Activated CD8-positive, alpha-beta memory T cell treated with anti-CD3 and anti-CD28 coated beads, Interleukin-2, amount 50 U/mL, for 1 hour (primary cell): ENCODE results near the gene YPEL5.
"Not testable (repeated sequence)": the region's sequence is repeated elsewhere in the genome, so short reads cannot be mapped to it uniquely, and the experiment has no call there.

Source experiments
- DNase-seq: peaks from one replicate; pipeline ENCODE4 v3.0.0-alpha.2; 2020; ENCODE audit errors: extremely low read depth

Gene YPEL5

DNA sequence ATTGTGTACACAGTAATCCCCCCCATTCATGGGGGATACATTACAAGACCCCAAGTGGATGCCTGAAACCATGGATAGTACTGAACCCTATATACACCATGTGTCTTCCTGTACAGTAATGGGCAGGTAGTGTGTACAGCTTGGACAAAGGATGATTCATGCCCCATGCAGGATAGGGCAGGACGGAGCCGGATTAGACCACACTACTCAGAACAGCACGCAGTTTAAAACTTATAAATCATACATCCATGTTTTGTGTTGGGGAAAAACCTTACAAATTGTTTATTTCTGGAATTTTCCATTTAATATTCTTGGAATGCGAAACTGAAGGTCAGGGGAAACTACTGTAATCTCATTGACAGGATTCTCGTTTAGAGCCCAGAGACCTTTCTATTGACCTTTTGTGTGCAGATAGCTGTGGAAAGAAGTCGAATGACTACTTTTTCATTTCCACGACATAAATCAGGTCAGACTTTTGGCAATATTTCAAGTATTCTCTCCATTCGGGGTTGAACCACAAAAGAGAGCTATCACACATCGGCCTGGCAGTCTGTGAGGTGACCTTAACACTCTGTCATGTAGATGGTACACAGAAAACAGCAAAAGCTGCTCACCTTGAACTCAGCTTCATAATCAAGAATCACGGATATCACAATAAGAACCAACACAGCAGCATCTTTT, 9.9 kb upstream of the YPEL5 start:
- no peak for DNase-seq

DNA sequence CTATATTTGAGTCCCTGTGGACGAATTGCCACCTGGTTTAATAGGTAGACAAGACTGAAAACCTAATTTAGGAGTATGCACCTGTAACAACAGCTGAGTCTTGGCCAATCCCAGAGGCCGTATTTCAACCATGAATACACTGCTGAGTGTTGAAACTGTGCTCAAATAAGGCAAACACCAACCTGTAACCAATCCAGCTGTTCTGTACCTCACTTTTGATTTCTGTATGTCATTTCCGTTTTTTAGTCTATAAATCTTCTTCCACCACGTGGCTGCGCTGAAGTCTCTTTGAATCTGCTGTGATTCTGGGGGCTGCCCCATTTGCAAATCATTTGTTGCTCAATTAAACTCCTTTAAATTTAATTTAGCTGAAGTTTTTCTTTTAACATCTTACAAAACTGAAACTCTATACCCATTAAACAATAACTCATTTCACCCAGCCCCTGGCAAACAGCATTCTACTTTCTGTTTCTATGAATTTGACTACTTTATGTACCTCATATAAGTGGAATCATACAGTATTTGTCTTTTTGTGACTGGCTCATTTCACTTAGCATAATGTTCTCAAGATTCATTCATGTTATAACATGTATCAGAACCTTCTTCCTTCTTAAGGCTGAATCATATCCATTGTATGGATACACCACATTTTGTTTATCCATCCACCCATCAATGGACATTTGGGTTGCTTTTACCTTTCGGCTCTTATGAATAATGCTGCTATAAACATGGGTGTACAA, 7.5 kb upstream of the YPEL5 start:
- no peak for DNase-seq

DNA sequence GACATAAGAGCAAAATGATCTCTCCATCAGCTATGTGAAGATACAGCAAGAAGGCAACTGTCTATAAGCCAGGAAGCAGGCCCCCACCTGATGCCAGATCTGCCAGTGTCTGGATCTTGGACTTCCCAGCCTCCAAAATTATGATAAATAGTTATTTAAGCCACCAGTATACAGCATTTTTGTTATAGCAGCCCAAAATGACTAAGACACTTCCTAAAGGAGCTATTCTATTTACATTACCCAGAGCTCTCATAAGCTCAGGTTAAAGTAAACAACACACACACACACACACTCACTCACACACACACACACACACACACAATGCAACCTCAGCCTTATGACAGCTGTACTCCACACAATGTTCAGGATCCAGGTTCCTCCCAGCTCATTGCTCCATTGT, 5.7 kb upstream of the YPEL5 start:
- DNase-seq, result no peak

DNA sequence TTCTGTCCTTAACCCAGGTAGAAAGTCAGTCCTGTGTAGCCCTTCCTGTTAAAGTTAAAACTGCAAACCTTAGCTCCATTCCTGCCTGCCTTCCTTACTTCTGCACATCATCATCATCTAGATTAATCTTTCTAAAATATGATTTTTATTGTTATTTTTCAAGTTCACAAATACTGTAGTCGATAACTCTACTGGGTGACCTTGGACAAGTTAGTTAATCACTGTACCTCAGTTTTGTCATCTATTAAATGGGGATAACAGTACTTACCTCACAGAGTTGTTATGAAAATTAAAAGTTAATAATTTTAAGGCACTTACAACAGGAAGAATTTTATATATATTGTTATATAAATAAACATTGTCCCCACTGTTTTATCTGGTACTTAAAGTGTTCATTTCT, 2.5 kb upstream of the YPEL5 start:
- no peak for DNase-seq

DNA sequence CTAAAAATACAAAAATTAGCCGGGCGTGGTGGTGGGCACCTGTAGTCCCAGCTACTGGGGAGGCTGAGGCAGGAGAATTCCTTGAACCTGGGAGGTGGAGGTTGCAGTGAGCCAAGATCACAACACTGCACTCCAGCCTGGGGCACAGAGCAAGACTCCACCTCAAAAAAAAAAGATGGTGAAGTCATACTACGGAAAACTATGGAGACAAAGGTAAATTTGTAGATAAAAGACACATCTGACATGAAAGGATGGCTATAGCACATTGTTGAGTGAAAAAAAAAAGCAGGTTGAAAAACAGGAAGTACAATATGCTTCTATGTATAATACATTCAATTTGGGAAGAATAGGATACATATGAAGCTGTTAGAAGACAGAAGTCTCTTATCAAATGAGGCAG, 1.9 kb upstream of the YPEL5 start:
- not testable (repeated sequence) for DNase-seq

DNA sequence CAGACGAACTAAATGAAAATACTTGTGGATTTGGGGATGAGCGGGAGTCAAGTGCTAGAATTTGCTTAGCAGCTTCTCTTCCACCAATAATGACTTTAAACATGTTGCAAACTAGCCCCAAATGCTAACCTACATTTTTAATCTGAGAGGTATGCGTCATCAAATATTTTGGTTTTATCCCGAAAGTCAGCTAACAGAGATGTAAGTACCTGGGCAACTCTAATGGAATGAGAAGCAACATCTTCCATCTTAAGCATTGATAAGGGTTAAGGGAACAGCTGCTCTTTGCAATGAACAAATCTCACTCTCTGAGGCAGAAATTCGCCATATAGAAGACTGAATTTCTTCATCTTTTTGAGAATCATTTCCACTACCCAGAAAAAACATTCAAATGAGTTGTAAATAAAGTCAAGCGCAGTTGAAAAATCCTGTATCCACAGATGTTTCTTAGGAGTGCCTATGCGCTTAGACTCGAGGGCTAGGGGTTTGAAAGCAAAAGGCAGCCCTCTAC, 926 bp upstream of the YPEL5 start:
- no peak for DNase-seq

DNA sequence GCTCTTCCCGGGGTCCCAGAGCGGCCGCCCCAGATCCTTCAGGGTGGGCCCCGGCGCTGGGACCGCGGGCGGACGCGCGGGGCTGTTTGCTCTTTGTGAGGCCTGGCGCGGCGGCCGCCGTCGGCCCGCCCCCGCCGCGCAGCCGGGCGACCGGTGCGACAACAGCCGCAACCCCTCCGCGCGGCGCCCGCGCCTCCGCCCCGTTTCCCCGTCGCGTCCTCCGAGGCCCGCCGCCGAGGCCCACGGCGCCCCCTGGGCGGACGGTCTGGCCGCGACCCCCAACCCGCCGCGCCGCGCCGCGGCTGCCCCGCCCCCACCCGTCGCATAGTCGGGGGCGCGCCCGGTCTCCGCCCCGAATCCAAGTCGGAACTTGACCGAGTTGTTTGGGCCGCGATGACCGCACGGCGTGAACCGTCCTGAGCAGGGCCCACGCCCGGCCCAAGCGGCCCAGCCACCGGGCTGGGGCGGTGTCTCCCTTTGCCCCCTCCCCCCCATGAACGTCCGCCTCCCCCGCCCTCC, 448 bp downstream of the YPEL5 start:
- DNase-seq, result no peak

DNA sequence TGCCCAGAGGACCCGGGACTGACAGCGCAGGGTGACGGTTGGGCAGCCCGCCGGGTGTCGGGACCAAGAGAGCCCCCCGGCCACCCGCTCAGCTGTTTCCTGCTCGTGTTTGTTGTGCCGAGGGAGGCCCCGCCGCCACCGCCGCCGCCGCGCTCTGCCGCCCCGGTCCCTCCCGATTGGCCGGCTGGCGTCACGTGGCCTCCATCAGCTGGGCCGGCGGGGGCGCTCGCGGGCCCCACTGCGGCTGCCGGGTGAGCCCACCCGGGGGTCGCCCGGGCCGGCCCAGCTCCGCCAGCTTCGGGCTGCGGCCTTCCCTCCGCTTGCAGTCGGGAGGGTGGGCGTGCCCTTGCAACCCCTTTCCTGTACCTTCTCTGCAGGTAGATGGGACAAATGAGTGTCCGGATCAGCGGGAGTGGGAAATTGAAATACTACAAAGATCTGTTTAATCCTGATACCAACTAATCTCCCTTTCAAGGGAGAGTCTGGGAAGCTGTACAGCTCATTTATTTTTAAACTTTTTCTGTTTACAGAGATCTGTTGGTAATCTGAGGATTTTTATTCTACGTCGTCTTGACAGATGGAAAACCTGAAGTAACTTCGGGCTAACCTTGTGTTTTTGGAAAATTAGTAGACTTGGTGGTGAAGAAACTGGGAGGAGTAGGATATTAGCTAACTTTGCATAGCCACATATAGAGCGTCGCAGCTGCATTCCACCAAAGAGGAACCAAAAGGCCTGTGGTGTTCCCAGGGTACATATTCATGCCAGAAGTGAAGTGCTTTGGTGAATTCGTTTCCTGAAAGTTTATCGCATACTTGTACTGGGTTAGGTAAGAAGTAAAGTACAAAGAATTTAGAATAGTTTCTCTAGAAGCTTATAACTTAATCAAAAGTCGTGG, 1.2 kb downstream of the YPEL5 start:
- DNase-seq, result no peak

DNA sequence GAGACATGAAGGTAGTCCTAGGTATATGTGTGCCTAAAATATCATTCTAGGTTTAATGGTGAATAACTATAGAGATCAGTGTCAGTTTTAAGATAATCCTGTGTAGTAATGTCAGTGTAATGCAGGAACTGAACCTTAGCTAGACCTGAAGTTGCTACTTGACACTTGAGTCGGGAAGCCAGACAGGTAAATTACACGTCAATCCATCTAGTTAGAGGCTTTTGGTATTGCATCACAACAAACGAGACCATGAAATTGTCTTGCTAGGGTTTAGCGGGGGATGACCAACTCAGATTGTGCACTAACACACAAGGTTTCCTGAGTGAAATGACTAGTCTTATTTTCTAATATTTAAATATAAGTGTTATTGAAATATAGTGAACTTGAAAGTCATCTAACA, 2.0 kb downstream of the YPEL5 start:
- DNase-seq, result no peak

DNA sequence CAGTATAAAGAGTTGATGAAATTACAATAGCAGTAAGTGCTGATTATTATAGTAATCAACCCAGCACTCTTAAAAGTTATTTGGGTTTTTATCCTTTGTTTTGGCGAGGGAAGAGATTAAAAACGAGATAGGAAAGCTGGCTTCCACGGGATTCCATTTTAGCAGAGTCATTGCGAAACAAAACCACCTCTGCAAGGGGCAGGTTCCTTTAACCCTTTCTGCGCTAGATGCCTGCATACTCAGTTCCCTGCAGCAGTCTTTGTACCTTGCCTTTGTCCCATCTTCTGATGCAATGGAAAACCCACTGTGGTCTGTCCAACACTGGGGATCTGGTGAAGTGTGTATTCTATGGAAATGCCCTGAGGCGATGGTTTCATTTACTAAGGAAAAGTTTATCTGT, 2.7 kb downstream of the YPEL5 start:
- no peak for DNase-seq

DNA sequence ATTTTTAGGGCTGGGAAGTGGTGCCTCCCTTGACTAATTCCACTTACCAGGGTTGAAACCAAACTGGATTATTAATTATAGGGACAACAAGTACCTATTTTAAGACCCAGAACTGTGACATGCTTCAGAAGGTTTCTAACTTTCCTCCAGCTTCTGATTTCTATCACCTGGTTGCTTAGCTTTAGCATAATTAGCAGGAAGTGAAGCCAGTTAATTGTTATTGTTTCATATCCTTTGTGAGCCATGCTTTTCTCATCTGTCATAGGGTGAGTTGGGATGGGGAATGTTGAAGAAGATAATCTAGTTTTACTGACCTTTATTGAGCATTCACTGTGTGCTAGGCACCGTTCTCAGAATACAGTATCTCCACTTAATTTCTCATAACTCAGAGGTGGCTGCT, 3.2 kb downstream of the YPEL5 start:
- no peak for DNase-seq

DNA sequence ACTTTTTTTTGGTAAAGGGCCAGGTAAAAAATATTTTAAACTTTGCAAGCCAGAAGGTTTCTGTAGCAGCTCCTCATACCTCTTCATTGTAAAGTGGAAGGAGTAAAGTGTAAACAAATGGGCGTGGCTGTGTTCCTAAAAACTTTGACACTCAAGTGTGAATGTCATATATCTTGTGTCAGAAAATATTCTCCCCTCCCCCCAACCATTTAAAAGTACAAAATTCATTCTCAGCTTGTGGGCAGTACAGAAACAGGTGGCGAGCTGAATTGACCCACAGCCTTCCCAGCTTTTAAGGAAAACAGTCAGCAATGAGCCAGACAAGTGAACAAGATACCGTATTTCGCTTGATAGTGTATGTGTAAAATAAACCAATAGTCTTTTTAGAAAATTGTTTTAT, 4.0 kb downstream of the YPEL5 start:
- DNase-seq, result no peak

DNA sequence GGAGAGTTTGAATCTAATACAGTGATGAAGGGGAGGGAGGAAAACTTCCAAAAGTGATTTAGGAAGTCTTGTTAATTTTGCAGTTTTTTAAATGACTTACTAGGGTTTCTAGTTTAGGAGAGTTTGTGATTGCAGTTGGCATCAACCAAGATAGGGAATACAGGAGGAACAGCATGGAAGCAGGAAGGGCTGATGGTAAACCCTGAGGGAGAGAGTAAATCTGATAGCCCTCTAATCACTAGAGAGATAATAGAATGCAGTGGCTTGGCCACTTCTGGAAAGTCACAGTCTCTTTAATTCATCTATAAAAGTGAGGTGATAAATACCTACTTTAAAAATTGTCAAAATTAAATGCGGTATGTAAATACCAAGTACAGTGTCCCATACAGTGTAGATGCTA, 5.6 kb downstream of the YPEL5 start:
- no peak for DNase-seq

DNA sequence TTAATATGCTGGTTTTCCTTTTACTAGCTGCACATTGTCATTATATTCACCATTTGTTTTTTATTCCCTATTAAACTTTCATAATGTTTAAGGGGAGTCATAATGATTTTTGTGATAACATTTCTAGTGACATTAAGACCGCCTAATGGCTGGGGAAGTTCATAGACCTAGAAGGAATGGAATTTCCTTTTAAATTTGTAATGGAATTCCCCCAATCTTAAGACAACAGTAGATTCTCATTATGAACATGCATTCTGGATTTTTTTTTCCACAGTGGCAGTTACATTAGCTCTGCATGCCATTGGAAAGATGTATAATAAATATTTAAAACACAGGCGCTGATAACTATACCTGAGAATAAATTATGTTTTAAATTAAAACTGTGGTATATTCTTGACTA, 8.4 kb downstream of the YPEL5 start:
- DNase-seq, result no peak

DNA sequence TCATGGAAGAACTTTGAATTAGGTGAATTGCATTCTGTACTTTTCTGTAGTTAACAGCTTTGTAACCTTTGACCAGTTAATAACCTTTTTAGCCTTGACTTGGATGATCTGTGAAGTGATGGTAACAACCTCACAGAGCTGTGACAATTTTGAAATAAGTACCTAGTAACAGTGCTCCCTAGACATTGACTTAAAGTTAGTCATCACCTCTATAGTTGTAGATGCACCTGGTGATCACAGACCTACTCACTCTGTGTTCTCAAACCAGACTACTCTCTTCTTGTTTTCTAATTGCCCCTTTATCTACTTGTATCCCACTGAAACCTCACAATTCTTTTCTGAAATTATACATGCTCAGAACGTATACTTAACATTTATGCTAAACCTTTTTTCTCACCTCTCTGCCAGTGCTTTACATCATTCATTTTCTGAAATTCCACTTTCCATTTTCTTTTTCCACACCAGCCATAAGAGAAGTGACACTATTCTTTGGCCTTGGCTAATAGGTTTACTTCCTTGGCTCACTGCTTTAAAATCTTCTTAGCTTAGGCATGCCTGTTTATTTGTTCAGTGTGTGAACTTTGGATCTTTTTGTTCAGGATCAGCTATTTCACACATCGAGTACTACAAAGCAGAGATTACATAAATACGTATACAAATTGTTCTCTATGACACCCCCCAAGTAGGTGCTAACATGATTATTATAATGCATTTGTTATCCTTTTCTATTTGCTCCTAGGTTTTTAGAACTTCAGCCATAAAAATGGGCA, 9.3 kb downstream of the YPEL5 start:
- no peak for DNase-seq

DNA sequence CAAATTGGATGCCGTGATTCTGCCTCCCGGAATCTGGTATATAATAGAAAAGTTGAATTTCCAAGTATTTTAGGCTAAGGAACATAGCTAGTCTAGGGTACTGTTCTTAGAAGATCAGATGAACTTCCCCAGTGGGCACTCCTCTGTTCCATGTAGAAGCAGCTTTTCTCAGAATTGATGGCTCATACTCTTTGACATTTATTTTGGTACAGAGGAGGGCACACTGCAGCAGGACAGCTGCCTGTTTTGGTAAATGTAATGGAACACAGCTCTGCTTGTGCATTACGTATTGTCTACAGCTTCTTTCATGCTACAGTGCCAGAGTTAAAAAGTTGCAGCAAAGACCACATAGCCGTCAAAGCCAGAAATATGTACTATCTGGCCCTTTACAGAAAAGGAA, 10.8 kb downstream of the YPEL5 start:
- DNase-seq, result no peak

DNA sequence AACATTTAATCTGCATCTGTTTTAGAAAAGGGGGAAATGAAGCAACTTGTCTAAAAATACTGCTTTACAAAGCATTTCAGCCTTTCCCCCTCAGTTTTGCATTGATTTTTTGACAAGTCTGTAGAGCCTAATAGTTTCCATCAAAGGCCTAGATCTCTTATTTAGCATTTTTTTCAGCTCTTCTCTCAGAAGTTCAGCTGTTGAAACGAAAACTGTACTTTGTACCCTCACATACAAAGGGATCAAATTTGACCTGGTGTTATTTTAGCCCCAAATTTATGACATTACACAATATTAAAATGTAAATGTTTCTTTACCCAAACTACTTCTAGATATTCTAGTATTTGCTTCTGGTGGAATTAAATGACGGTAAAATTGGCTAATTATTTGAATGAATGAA, 13.0 kb downstream of the YPEL5 start:
- DNase-seq, result no peak

DNA sequence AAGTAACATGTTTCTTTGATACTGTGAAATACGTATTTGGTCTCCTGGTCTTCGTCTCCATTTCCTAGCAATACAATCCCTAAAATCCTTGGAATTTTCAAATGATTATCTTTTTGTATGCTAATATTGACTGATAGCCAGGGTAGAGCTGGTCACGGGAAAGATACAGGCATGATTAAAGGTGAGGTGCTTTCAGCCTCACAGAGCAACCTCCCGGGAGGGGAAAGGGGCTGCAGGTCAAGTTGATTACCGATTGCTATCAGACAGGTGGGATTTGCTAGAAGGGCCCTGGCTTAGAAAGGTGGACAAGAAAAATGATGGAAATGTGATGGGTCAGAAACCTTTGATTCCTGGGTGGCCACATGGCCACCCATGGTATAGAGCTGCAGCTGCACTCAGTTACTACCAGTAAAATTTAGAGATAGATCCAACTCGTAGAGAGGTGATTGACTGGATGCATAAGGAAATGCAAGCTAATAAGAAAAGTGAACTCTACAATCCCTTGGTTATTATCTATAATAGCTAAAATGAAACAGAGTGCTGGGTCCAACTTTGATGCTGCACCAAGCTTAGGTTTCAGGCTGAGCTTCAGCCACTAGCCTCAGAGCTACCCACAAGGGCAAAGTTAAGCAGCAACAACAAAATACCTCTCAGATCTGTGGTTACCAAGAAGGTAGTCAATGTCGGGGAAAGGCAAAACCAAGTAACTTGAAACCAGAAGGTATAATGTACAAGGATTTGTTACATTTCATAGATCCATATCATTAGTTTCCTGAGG, 15.3 kb downstream of the YPEL5 start:
- DNase-seq, result no peak

DNA sequence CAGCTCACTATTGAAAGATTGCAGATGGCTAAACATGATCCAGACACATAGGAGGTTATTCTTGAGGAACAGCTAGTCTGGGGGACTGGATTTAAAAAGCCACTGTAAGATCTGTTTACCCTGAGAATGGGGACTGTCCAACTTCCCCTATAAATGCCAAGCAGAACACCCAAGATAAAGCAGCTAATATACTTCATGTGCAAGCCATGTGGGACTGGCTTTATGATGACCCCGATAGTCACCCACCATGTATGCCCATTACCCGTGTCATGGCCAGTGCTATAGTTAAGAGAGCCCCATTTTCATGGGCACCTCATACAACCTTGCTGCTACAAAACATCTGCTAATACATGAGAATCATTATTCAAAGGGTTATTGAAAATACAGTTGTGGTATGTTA, 16.0 kb downstream of the YPEL5 start:
- DNase-seq, result no peak

DNA sequence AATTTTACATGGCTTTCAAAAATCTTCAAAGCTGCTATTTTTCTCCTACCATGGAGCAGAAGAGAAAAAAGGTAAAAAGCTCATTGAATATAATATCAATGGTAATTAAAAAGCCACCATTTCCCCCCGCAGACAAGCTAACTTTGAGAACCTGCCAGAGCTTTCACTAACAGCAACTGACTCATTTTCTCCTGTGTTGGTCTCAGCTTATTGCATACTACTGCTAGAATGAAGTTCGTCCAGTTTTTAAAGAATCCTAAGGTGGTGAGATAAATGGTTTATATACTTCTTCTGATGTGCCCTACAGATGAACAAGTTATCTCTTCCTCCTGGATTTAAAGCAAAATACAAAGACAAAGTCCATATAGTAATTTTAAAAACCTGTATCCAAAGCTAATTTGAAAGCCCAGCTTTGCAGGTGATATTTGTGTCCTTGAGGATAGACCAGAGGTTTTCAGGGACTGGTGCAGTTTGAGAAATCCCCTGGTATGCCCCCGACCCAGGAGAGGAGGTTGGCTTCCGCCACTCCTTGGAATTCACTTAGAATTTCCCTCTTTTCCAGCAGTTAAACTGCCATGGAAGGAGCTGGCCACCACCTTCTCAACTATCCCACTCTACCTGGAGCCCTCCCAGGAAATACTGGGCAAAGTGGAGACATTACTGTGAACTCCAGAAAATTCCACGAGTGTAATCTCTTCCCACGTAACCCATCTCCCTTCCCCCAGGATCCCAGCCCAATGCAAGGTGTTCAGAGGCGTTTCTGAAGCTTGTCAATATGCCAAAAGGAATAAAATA, 17.5 kb downstream of the YPEL5 start:
- DNase-seq, result no peak
